LoVo (cell line): Measurements from ENCODE around the gene TACC3.

Source experiments
- DNase-seq: peaks from one replicate; pipeline ENCODE4 v3.0.0-alpha.2; 2016; ENCODE audit warnings: low spot score

TACC3 gene

DNA sequence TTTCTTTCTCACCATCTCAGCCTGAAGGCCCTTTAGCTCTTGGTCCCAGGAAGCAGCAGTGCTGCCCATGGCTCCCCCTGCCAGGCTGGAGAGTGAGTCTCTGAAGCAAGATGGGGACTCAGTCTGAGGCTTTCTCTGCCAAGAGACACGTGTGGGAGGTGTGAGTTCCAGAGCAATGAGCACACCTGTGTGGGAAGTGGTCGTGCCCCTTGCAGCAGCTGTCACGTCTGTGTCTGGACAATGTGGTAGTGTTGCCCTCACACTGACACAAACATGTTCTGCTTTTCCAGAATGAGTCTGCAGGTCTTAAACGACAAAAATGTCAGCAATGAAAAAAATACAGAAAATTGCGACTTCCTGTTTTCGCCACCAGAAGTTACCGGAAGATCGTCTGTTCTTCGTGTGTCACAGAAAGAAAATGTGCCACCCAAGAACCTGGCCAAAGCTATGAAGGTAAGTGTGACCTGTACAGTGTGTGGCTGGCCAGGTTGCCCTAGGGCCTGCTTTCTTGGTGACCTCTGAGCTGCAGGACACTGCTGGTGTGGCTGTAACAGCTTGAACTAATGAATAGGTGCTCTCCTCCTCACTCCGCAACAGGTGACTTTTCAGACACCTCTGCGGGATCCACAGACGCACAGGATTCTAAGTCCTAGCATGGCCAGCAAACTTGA lies 1.9 kb downstream of the TACC3 start:
- DNase-seq, result no peak

DNA sequence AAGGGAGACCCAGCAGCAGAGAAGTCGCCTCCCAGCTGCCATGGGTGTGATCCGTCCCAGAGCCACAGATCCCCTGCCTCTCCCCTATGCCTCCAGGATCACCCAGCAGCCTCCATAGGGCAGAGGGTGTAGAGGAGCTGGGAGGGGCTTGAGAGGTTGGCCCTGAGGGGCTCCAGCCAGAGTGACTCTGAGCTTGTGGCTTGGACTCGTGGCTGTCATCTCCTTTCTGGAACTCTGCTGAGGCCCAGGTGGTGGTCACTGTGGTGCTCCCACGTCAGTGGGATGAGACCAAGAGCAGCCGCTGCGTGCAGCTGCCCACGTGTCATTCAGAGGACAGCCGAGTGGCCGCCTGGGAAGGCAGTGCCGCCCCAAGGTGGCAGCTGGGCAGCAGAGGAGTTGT lies 4.2 kb downstream of the TACC3 start:
- DNase-seq, result no peak

DNA sequence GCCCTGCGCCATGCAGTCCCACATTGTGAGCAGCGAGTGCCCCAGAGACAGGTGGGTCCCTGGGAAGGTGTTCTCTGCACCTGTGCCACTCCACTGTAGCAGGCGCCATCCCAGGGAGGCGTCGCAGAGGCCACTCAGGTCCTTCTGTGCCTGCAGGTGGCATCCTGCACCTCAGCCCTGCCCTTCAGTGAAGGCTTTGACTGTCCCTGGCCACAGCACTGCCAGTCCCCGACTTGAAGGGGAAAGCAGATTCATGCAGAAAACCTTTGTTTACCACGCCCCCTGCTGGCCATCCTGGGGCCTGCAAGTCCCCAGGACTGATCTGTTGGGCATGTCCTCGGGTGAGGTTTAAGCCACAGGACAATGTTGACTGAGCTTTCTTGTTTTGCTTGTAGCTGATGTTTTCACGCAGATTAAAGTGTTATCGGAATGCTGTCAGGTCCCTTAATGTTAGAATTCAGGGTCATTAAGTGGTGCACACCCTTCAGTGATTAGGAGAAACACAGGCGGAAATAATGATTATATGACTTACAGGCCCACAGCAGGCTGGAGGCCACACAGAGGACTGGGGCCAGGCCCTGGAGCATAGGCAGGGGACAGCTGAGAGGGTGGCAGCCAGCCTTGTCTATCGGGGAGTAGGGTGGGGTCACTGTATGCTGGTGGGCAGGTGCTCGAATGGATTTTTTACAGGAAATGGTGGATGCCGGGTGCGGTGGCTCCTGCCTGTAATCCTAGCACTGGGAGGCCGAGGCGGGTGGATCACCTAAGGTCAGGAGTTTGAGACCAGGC lies 5.0 kb downstream of the TACC3 start:
- peak; percentile 75 for DNase-seq

DNA sequence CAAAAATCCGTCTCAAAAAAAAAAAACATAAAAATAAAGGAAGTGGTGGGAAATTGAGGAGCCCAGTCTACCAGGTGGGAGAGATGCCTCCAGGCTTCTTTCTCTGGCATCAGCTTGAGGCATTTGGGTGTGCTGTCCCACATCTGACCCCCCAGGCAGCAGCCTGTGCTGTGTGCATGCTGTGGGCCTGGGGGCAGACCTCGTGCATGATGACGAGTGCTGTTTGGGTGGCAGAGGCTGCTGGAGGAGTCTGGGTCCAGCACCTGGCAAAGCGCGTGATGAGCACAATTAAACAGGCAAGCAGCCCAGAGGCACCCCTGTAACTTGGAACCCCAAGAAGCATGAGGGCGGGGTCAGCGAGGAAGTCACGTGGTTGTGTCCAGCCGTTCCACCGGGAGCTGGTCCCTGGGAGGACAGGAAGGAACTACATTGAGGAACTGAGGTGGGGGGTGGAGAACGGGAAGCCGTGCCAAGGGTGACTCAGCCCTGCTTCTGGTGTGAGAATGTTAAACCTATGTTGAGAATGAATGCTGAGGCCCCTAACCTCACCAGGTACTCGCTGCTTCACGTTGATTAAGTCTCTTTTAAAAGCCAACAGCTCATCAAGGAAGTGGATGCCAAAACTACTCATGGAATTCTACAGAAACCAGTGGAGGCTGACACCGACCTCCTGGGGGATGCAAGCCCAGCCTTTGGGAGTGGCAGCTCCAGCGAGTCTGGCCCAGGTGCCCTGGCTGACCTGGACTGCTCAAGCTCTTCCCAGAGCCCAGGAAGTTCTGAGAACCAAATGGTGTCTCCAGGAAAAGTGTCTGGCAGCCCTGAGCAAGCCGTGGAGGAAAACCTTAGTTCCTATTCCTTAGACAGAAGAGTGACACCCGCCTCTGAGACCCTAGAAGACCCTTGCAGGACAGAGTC lies 6.1 kb downstream of the TACC3 start:
- DNase-seq, result peak; percentile 37

DNA sequence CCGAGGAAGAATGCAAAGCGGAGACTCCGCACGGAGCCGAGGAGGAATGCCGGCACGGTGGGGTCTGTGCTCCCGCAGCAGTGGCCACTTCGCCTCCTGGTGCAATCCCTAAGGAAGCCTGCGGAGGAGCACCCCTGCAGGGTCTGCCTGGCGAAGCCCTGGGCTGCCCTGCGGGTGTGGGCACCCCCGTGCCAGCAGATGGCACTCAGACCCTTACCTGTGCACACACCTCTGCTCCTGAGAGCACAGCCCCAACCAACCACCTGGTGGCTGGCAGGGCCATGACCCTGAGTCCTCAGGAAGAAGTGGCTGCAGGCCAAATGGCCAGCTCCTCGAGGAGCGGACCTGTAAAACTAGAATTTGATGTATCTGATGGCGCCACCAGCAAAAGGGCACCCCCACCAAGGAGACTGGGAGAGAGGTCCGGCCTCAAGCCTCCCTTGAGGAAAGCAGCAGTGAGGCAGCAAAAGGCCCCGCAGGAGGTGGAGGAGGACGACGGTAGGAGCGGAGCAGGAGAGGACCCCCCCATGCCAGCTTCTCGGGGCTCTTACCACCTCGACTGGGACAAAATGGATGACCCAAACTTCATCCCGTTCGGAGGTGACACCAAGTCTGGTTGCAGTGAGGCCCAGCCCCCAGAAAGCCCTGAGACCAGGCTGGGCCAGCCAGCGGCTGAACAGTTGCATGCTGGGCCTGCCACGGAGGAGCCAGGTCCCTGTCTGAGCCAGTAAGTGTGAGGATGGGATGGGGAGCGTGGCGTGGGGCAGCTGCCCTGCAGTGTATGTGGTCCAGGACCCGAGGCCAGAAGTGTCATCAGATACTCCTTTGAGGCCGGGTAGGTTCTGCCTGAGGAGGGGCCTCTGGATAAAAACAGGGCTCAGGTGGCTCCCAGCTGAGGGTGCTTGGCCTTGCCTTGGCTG lies 7.0 kb downstream of the TACC3 start:
- DNase-seq, result no peak

DNA sequence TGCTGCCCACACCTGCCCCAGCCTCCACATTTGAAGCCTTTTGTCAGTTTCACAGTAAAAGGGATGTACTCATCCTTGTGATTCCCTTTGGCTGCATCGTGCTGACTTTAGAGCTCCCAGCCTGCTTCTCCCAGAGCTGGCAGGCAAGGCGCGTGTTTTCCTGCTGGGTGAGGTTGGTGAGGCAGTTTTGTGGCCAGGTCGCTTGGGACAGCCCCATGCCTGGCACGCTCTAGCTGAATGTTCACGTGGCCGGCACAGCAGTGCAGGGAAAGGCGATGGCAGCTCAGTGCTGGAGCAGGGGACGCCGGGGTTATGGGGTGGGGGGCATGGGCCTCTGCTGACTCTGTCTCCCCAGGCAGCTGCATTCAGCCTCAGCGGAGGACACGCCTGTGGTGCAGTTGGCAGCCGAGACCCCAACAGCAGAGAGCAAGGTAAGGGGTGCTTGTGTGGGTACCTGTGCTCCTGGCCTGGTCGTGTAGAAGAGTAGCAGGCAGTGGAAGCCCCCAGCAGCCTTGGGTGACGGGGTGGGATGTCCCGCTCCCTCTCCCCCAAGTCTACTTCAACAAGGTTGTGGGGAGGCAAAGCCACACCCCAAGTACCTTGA lies 9.3 kb downstream of the TACC3 start:
- no peak for DNase-seq

DNA sequence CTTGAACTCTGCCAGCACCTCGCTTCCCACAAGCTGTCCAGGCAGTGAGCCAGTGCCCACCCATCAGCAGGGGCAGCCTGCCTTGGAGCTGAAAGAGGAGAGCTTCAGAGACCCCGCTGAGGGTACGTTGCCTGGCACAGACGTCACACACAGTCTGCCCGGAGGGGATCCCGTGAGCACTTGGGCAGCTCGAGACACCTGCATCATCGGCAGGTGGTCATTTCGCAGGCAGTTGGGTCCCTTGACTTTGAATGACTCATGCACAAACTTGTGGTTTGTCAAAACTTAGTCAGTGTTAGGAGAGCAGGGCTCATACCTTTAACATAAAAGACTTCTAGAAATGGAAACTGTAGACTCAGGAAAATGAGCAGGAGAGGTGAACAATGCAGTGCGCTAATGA lies 9.9 kb downstream of the TACC3 start:
- no peak for DNase-seq

DNA sequence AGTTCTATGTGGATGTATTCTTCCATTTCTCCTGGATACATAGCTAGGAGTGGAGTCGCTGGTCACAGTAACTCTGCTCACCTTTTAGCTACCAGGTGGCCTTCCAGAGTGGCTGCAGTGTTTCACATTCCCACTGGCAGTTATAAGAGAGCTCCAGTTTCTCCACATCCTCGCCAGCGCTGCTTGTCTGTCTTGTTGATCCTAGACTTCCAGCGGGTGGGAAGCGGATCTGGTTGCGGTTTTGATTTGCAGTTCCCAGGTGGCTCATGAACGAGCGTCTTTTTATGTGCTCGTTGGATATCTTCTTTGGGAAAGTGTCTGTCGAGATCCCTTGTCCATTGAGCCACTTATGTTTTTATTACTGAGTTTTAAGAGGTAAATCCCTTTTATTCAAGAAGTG lies 11.6 kb downstream of the TACC3 start:
- DNase-seq, result no peak

DNA sequence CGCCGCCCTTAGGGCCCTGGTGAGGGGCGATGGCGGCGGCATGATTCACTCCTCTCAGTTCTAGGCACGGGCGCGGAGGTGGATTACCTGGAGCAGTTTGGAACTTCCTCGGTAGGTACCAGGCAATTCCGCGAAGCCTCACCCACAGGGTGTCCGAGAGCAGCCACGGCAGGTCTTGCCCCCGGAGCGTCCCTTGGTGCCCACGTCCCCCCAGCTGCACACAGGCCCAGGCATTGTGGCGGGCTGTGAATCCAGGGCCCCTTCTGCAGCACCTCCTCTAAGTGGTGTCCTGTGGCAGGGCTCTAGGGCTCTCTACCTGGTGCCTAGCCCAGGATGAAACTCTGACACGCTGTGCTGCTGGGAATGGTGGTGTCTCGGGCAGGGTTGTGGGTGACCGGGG lies 13.9 kb downstream of the TACC3 start:
- no peak for DNase-seq

DNA sequence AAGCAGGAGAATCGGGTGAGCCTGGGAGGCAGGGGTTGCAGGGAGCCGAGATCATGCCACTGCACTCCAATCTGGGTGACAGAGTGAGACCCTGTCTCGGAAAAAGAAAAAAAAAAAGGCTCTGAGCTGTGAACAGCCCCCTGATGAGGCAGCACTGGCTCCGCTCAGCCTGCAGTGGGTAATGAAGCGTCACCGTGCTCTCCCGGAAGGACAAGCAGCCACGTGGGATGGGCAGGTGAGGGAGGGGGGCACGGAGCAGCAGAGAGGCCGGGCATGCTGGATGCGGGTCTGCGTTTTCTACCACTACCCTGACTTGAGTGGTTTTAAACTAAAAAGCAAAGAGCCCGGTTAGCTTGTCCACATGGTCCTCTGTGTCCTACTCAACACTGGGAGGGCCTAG lies 15.5 kb downstream of the TACC3 start:
- DNase-seq, result no peak

DNA sequence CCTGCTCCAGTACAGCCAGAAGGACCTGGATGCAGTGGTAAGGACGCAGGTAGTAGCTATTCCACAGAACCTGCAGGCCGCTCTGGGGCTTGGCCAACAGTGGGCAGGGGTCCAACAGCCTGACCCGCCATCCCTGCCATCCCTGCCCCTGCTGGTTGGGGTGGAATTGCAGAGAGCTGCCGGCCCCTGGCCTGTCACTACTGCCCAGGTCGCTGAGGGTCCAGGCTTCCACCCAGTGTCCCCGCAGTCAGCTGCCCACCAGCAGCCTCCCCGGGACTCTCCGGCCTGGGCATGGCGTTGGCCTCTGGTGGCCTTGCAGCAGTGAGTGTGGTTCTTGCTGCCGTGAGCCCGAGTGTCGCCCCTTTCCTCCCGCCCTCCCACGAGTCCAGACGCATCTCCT lies 16.3 kb downstream of the TACC3 start:
- DNase-seq, result no peak

DNA sequence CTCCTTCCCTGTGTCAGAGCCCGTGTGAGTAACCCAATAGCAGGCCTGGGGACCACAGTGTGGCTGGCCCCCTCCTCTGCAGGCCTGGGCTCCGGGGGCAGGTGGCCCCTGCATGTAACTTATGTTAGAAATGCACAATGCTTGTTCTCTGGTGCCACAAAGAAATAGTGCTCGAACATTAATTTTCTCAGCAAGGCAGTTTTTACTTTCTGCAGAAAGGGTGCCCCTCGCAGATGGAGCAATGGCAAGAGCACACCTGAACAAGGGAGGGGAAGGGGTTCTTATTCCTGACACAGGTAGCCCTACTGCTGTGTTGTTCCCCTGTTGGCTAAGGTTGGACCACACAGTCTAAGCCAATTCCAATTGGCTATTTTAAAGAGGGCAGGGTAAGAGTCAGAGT lies 17.1 kb downstream of the TACC3 start:
- DNase-seq, result no peak

DNA sequence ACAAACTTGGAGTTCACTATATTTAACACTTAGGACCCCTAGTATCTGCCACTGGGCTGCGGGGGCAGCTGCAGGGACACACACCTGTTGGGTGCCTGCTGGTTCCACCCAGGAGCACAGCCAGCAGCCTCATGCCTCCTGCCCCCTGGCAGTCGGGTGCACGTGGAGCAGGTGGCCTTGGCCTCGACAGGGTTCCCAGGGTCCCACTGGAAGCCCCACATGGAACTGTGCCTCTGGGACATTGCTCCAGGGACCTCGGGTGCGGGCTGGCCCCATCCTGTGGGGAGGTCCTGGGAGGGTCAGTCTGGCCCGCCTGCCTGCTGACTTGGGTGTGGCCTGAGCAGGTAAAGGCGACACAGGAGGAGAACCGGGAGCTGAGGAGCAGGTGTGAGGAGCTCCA lies 18.0 kb downstream of the TACC3 start:
- no peak for DNase-seq

DNA sequence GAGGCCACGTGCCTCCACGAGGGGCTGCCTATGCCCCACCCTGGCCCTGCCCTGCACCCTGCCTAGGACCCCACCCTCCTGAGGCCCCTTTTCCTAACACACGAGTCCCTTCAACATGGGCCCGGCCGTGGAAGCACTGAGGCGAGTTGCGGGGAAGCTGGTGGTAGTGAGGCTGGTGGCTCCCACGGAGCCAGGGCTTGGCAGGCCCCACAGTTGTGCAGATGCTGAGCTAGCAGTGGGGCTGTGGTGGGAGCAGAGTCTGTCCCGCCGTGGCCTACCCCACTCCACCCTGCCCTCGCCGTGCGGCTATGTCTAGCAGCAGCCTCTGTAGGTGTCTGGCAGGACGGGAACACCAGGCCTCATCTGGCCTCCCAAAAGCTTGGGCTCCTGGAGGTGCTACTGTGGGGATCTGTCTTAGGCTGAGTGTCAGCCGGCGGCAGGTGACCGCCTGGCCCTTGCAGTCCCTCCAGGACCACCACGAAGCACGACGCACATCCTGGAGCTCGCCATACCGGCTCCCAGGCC lies 18.8 kb downstream of the TACC3 start:
- DNase-seq, result no peak

DNA sequence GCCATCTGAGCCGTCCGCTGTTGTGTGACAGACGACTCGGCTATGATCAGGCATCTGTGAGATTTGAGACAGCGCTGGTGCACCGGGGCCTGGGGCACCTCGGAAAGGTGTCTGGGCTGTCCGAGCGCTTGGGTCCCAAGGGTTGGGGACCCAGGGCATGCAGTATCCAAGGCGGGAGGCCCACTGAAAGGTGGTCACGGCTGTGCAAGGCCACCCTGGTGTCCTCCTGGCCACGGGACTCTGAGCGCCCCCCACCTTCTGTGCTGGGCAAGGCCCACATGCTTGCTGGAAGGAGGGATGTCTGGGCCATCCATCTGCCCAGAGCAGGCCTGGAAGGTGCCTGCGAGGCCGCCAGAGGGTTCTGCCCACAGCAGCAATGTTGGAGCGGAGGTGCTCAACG lies 19.9 kb downstream of the TACC3 start:
- DNase-seq, result no peak

DNA sequence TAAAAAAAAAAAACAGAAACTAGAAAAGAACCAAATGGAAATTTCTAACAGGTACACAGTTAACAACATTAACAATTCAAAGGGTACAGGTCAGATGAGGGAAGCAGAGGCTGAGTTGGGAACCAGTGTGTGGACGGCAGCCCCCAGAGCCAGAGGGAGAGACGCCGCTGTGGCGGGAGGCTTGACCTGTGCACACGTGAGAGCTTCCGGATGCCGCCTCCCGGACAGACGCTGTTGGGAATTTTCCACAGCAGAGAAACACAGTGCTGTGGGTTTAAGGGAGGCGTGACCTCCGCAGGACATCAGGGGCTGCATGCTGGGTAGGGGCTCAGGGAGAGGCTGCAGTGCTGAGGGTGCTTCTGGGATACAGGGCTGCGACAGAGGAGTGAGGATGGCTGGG lies 22.2 kb downstream of the TACC3 start:
- DNase-seq, result no peak

DNA sequence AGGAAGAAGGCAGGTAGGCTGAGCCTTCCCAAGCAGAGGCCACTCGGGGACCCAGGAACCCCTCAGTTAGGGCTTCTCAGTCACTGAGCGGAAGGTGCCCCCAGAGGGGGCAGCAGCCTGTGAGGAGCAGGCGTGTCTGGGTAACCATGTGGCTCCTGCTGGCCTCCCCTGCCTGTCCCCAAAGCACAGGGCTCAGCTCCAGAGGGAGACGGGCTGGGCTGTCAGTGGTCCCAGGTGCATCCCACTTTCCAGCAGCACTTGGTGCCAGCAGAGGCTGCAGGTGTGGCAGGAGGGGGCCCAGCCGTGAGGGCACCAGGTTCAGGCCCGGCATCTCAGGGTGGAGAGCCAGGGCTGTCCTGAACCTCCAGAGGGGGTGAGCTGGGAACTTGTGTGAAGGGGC lies 22.7 kb downstream of the TACC3 start:
- DNase-seq, result no peak

DNA sequence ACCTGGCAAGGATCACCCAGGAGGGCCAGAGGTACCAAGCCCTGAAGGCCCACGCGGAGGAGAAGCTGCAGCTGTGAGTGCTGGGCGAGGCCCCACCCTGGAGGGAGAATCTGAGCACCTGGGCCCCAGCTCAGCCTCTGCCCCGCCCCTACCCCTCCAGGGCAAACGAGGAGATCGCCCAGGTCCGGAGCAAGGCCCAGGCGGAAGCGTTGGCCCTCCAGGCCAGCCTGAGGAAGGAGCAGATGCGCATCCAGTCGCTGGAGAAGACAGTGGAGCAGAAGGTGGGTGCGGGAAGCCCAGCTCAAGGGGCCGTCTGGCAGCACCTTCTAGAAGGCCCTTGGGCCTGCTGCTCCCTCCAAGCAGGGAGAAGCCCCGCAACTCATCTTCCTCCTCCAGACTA lies 23.2 kb downstream of the TACC3 start:
- no peak for DNase-seq

DNA sequence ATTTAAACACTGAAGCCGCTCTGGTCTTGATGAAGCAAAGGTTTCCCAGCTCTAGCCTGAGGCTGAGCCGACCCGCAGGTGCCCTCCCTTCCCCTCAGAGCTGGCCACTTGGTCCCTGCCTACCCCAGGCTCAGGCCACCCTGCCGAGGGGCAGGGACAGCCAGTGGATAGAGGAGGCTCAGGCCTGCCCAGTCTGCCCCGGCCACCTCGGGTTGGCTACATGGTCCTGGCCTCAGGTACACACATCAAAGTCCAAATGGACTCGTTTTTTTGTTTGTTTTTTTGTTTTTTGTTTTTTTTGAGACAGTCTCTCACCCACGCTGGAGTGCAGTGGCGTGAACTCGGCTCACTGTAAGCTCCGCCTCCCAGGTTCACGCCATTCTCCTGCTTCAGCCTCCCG lies 23.8 kb downstream of the TACC3 start:
- DNase-seq, result no peak

DNA sequence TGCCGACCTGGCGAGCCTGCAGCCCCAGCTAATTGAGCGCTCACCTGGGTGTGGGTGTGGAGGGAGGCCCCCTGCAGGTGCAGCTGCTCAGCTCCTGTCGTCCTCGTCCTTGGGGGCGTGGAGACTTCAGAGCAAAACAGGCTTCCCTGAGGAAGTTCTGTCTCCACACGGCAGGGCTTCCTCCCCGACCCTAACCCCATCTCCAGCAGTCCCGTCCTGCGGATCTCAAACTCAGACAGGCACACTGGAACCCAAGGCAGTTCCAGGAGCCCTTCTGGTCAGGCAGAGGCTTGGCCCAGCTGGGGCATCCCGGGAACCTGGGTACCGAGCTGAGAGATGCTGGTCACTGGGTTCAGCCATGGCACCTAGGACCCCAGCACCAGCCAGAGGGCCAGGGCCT lies 24.4 kb downstream of the TACC3 start:
- DNase-seq, result no peak

DNA sequence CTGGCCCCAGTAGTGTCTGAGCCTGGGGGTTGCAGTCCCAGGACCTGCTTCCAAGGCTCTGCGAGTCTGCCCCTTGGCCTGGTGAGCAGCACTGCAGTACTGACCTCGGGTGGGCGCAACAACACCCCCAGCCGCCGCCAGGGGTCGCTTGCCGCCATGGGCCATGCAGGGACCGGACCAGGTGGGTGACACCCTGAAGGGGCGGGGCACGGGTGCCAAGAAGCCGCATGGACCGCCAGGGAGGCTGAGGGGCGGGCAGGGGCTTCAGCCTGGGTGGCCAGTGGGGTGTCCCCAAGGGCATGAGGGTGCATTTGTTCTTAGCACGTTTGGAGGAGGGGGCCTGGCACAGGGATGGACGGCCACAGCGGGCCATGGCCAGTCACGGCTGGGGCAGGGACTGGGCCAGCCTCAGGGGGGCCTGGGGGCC lies 25.0 kb downstream of the TACC3 start:
- peak; percentile 57 for DNase-seq
